Subcutaneous adipose tissue (tissue), 4 donors: Measurements from ENCODE around the gene NLRP8. TPM values are rescaled to one million over a fixed set of nuclear protein-coding genes. Genes with fewer than 3 reads are reported as not detected.

Source experiments
- CTCF ChIP-seq: fragments of 450-650 bp; IDR thresholded peaks from one replicate; pipeline ENCODE4 v1.5.1; 2016; ENCODE audit warnings: low read depth, mild to moderate bottlenecking, control low read depth, antibody characterized with exemption, moderate library complexity
- total RNA-seq, 4 donors: library from RNA; depleted of rRNA; stranded (reverse); fragments of >200 nt; gene quantifications; one replicate each; pipeline ENCODE4 v1.1.0, GENCODE V29; 2016

The NLRP8 gene
- total RNA-seq, 4 donors from 2014 or later, result not detected

GRCh38 chr19:56026769-56027168 is 79.1 kb downstream of the NLRP8 start:
- TF ChIP-seq CTCF, result no peak

Other genes starting within 250 kb of the NLRP8 start
- not detected for gene NLRP9, start 209.4 kb upstream of the NLRP8 start, total RNA-seq
- not detected for gene RFPL4A, start 188.7 kb upstream of the NLRP8 start, total RNA-seq
- not detected for gene RFPL4AL1, start 178.7 kb upstream of the NLRP8 start, total RNA-seq
- gene NLRP11, start 115.8 kb upstream of the NLRP8 start, total RNA-seq, result not detected
- not detected for gene NLRP4, start 111.3 kb upstream of the NLRP8 start, total RNA-seq
- gene NLRP13, start 15.5 kb upstream of the NLRP8 start, total RNA-seq, result not detected
- gene NLRP5, start 38.9 kb downstream of the NLRP8 start, total RNA-seq, result not detected
- gene ZNF787, start 173.5 kb downstream of the NLRP8 start, total RNA-seq, result 10 to 100 TPM in 1 of 4 donors, 1 to 10 TPM in 3; 3.6 to 11.7 (median 5.7) TPM
- gene ZNF444, start 193.5 kb downstream of the NLRP8 start, total RNA-seq, result 10 to 100 TPM in 2 of 4 donors, 1 to 10 TPM in 2; 5.4 to 35.6 (median 11.3) TPM
- not detected for gene GALP, start 228.2 kb downstream of the NLRP8 start, total RNA-seq
- gene ZSCAN5B, start 250.0 kb downstream of the NLRP8 start, total RNA-seq, result not detected